ENCODE data around the gene UBE2F. TPM values are rescaled to one million over a fixed set of nuclear protein-coding genes. Genes with fewer than 3 reads are reported as not detected.
A peak's percentile ranks its signal among the peaks of the same experiment; 100 is the strongest.
"Not testable (repeated sequence)": the region's sequence is repeated elsewhere in the genome, so short reads cannot be mapped to it uniquely, and the experiment has no call there.

UBE2F gene
- total and polyA plus RNA-seq, 3 experiments from 2014 or later, result 65.8 to 70.7 (median 68.8) TPM

DNA sequence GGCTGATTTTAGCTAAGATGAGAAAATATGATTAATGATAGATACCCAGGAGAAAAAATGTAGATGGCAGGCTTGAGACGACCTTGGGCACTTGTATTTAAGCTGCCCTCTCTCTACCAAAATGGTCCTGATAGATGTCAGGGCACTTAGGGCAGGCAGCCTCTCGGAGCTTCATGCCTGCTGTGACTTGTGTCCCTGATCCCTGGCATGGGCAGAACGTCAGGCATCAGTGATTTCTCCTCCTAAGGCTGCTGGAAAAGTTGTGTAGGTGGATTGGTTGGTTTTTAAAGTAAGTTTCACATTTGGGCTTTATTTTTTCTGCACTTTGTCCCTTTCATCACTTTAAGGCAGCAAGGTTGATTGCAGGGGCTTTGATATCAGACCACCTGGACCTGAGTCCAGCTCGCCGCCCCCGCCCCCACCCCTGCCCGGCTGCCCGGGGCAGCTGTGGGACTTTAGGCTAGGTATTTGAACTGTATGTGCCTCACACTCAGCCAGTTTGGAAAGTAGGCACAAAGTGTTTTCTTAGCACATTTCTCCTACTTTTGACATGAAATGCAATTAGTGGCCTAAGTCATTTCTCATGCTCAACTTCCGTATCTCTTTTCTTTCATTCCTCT lies 59.0 kb downstream of the UBE2F start:
- H3K9me3 ChIP-seq (ENCODE audit: low read length), result no peaks in the 10 kb centered on the region
- peaks cover 0 to 6% (median 3%) of the 10 kb centered on the region in 3 donors for H3K4me1 Mint-ChIP-seq
- H3K27ac ChIP-seq (ENCODE audit: low read depth, low read length), result no peak overlapping the region
- H3K27me3 ChIP-seq (ENCODE audit: insufficient read depth, low read length, poor library complexity, severe bottlenecking), result no peaks in the 10 kb centered on the region
- H3K27ac Mint-ChIP-seq, result no peak overlapping the region
- H3K36me3 Mint-ChIP-seq, result peaks cover 0 to 64% (median 23%) of the 10 kb centered on the region in 3 donors
- no peak for DNase-seq
- no peak overlapping the region for H3K4me3 Mint-ChIP-seq
- no peaks in the 10 kb centered on the region for H3K9me3 Mint-ChIP-seq
- H3K4me3 ChIP-seq (ENCODE audit: low read length), result no peak overlapping the region
- peaks cover 22% of the 10 kb centered on the region for H3K36me3 ChIP-seq (ENCODE audit: insufficient read depth, low read length)
- H3K27me3 Mint-ChIP-seq, result no peaks in the 10 kb centered on the region
- CTCF ChIA-PET, result no interaction called here
- no peaks in the 10 kb centered on the region for H3K4me1 ChIP-seq (ENCODE audit: insufficient read depth, low read length)
- POLR2A ChIA-PET, result no interaction called here

DNA sequence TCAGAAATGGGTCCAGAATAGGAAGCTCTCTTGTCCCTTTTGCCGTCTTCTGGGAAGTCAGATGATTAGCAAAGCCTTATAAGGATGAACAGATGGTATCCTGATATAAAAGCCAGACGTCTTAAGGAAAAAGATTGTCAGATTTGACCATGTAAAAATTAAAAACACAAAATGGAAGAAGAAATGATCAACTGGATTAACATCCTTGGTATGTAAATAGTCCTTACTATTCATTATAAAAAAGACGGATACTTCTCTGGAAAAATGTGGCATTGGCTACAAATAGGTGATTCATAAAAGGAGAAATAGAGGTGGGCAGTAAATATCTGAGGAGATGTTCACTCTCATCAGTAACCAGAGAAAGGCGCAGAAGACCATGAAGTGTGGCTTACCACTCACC lies 60.2 kb downstream of the UBE2F start:
- Histone ChIP-seq H3K4me3 (ENCODE audit: low read length) (no peak overlapping the region), H3K27me3 (ENCODE audit: insufficient read depth, low read length, poor library complexity, severe bottlenecking) (no peaks in the 10 kb centered on the region), H3K27ac (ENCODE audit: low read depth, low read length) (no peak overlapping the region), H3K36me3 (ENCODE audit: insufficient read depth, low read length) (peaks cover 24% of the 10 kb centered on the region), H3K4me1 (ENCODE audit: insufficient read depth, low read length) (no peaks in the 10 kb centered on the region), H3K9me3 (ENCODE audit: low read length) (no peaks in the 10 kb centered on the region)
- no peak overlapping the region for H3K4me3 Mint-ChIP-seq
- ChIA-PET POLR2A (no interaction called here), CTCF (no interaction called here)
- H3K36me3 Mint-ChIP-seq, result peaks cover 0 to 66% (median 25%) of the 10 kb centered on the region in 3 donors
- peaks cover 0 to 6% (median 3%) of the 10 kb centered on the region in 3 donors for H3K4me1 Mint-ChIP-seq
- no peak for DNase-seq
- no peaks in the 10 kb centered on the region for H3K27me3 Mint-ChIP-seq
- H3K27ac Mint-ChIP-seq, result no peak overlapping the region
- no peaks in the 10 kb centered on the region for H3K9me3 Mint-ChIP-seq

DNA sequence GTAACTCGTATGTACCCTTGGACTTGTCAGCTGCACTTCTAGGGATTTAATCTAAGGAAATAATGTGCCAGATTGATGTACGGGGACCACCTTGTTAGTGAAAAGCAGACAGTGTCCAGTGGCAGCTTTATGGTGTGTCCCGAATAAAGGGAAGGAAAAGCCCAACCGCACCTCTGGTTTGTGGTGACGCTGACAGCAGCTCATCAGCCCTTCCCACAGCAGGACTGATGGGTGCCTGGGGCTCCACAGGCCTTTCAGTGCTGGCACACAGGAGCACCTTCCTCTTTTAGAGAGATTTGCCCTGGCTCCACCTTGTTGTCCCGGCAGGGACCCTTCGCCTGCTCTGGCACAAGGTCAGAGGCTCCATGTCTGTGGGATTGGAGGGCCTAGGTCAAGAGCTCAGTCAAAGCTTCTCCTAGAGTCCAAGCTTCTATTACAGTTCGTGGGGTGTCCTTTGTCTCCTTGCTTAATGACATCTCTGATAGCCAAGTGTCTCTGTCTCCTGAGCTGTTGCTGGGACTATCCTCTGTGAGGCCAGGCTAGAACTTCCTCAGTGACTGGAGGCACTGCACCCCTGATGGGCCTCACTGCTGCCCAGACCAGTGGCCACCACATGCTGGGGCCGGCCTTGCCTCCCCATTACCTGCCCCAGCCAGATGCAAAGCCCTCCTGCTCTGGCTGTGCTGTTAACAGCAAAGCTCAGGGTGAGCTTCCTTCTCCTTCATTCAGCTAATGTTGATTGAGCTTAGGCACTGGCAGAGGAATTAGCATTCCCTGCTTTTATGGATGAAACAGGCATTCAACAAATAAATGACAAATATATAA lies 61.0 kb downstream of the UBE2F start:
- Histone ChIP-seq H3K36me3 (ENCODE audit: insufficient read depth, low read length) (peaks cover 24% of the 10 kb centered on the region), H3K9me3 (ENCODE audit: low read length) (no peaks in the 10 kb centered on the region), H3K4me3 (ENCODE audit: low read length) (no peak overlapping the region), H3K4me1 (ENCODE audit: insufficient read depth, low read length) (no peaks in the 10 kb centered on the region), H3K27ac (ENCODE audit: low read depth, low read length) (no peak overlapping the region), H3K27me3 (ENCODE audit: insufficient read depth, low read length, poor library complexity, severe bottlenecking) (no peaks in the 10 kb centered on the region)
- Mint-ChIP-seq H3K36me3 (peaks cover 0 to 66% (median 22%) of the 10 kb centered on the region in 3 donors), H3K4me3 (no peak overlapping the region), H3K27ac (peak overlapping the region in 1 of 8 donors; percentile 33), H3K9me3 (no peaks in the 10 kb centered on the region), H3K27me3 (no peaks in the 10 kb centered on the region), H3K4me1 (peaks cover 0 to 6% (median 3%) of the 10 kb centered on the region in 3 donors)
- ChIA-PET CTCF (no interaction called here), POLR2A (no interaction called here)
- DNase-seq, result no peak

DNA sequence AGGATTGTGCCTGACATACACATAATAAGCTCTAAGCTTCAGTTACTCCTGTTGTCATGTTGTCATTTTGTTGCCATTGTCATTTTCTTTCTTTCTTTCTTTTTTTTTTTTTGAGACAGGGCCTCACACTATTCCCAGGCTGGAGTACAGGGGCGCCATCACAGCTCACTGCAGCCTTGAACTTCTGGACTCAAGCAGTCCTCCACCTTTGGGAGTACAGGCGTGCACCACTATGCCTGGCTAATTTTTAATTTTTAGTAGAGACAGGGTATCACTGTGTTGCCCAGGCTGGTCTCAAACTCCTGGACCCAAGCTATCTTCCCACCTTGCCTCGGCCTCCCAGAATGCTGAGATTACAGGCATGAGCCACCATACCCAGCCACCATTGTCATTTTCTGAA lies 63.0 kb downstream of the UBE2F start:
- DNase-seq, result no peak
- no peak overlapping the region for H3K27ac ChIP-seq (ENCODE audit: low read depth, low read length)
- Mint-ChIP-seq H3K9me3 (no peaks in the 10 kb centered on the region), H3K4me1 (peaks cover 0 to 3% (median 2%) of the 10 kb centered on the region in 3 donors), H3K27me3 (no peaks in the 10 kb centered on the region), H3K36me3 (peaks cover 4 to 75% (median 22%) of the 10 kb centered on the region in 3 donors), H3K27ac (no peak overlapping the region), H3K4me3 (no peak overlapping the region)
- H3K36me3 ChIP-seq (ENCODE audit: insufficient read depth, low read length), result peaks cover 24% of the 10 kb centered on the region
- H3K4me3 ChIP-seq (ENCODE audit: low read length), result no peak overlapping the region
- ChIA-PET CTCF (interaction anchor here (1.6 kb wide), 1 partner anchor 11 kb away, joined by 6 read pairs; no protein-coding TSS in a partner anchor), POLR2A (no interaction called here)
- H3K9me3 ChIP-seq (ENCODE audit: low read length), result no peaks in the 10 kb centered on the region
- no peaks in the 10 kb centered on the region for H3K4me1 ChIP-seq (ENCODE audit: insufficient read depth, low read length)
- no peaks in the 10 kb centered on the region for H3K27me3 ChIP-seq (ENCODE audit: insufficient read depth, low read length, poor library complexity, severe bottlenecking)

DNA sequence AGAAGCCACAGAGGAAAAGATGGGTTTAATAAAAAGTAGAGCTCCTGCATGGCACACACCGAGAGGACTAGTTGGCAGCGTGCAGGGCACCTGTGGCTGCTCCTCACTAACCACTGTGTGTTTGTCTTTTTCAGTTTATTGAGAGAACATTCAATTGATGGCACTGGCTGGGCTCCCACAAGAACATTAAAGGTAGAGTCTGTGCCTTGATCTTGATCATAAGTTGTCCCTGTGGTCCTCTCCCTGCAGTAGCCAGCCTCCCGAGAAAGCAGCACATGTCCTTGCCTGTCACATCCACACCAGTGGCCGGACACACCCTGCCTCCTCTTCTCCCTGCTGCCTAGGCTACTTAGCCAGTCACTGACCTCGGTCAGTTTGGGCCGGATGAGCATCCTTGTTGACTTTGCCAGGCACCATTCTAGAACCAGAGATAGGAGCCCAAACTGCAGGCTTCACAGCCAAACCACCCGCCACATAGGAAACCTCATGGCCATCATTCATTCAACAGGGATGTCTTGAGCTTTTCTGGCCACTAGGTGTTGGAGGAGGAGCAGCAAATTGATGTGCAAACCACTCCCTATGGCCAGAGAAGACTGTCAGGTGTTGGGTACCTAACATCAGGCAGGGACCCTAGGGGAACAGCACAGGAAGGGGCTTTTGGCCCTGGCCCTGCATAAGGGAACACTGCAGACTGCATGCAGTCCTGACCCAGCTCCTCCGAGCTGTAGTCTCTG lies 63.8 kb downstream of the UBE2F start:
- no peaks in the 10 kb centered on the region for H3K9me3 Mint-ChIP-seq
- ChIA-PET CTCF (no interaction called here), POLR2A (interaction anchor here (0.6 kb wide), 1 partner anchor 1615 kb away, joined by 3 read pairs; no protein-coding TSS in a partner anchor)
- Histone ChIP-seq H3K4me1 (ENCODE audit: insufficient read depth, low read length) (no peaks in the 10 kb centered on the region), H3K9me3 (ENCODE audit: low read length) (no peaks in the 10 kb centered on the region), H3K36me3 (ENCODE audit: insufficient read depth, low read length) (peaks cover 24% of the 10 kb centered on the region), H3K27ac (ENCODE audit: low read depth, low read length) (no peak overlapping the region), H3K4me3 (ENCODE audit: low read length) (no peak overlapping the region), H3K27me3 (ENCODE audit: insufficient read depth, low read length, poor library complexity, severe bottlenecking) (no peaks in the 10 kb centered on the region)
- H3K4me1 Mint-ChIP-seq, result no peaks in the 10 kb centered on the region
- H3K4me3 Mint-ChIP-seq, result no peak overlapping the region
- H3K27ac Mint-ChIP-seq, result peak overlapping the region in 3 of 8 donors; percentile 13 to 52 (median 43)
- peaks cover 4 to 75% (median 27%) of the 10 kb centered on the region in 3 donors for H3K36me3 Mint-ChIP-seq
- no peak for DNase-seq
- no peaks in the 10 kb centered on the region for H3K27me3 Mint-ChIP-seq

DNA sequence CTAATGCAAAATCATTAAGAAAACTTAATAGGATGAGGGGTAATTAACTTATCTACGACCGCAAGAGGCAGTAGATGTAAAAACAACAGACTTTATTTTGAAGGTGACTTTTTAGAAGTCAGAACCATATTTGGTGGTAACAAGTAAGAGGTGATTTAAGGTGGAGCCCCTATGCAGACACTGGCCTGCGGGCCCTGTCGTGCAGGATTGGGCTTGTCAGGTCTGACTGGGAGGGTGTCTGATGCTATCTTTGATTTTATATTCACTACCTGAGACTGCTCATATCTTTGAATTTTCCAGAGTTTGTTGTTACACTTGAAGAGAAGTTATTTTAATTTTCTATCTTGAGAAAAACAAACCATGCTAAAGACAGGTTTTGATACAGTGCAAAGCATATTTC lies 64.9 kb downstream of the UBE2F start:
- no peaks in the 10 kb centered on the region for H3K4me1 ChIP-seq (ENCODE audit: insufficient read depth, low read length)
- H3K9me3 Mint-ChIP-seq, result no peaks in the 10 kb centered on the region
- H3K4me3 Mint-ChIP-seq, result no peak overlapping the region
- peaks cover 4 to 73% (median 29%) of the 10 kb centered on the region in 3 donors for H3K36me3 Mint-ChIP-seq
- ChIA-PET CTCF (no interaction called here), POLR2A (no interaction called here)
- H3K27ac Mint-ChIP-seq, result no peak overlapping the region
- H3K4me1 Mint-ChIP-seq, result no peaks in the 10 kb centered on the region
- no peaks in the 10 kb centered on the region for H3K27me3 ChIP-seq (ENCODE audit: insufficient read depth, low read length, poor library complexity, severe bottlenecking)
- no peak overlapping the region for H3K4me3 ChIP-seq (ENCODE audit: low read length)
- H3K36me3 ChIP-seq (ENCODE audit: insufficient read depth, low read length), result peaks cover 27% of the 10 kb centered on the region
- H3K27me3 Mint-ChIP-seq, result no peaks in the 10 kb centered on the region
- no peak for DNase-seq
- H3K9me3 ChIP-seq (ENCODE audit: low read length), result no peaks in the 10 kb centered on the region
- H3K27ac ChIP-seq (ENCODE audit: low read depth, low read length), result no peak overlapping the region

DNA sequence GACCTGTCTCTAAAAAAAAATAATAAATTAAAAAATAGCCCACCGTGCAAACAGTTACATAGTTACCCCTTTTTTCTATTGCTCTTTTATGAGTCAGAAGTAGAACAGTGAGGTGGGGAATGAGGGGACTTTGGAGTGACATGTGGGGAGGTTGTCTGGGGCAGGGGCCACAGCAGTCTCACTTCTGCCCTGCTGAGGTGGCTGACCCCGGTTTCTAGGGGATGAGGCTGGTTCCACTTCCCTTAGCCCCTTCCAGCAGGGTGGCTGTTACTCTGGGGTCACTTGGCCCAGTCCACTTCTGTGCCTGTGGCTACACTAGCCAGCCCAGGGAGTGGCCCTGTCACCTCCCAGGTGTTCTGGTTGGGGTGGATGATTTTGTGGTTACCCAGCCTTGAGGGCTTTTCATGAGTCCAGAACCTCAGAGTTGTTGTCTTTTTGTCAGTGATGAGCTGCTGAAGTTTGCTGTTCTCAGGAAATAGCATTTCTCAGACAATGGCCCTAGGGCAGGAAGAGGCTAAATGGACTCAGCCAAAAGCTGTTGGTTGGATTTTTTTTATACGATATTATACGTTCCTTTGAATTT lies 66.0 kb downstream of the UBE2F start:
- Mint-ChIP-seq H3K4me3 (no peak overlapping the region), H3K4me1 (no peaks in the 10 kb centered on the region), H3K9me3 (no peaks in the 10 kb centered on the region), H3K27ac (no peak overlapping the region), H3K27me3 (no peaks in the 10 kb centered on the region), H3K36me3 (peaks cover 4 to 75% (median 25%) of the 10 kb centered on the region in 3 donors)
- no peaks in the 10 kb centered on the region for H3K9me3 ChIP-seq (ENCODE audit: low read length)
- ChIA-PET POLR2A (no interaction called here), CTCF (no interaction called here)
- H3K27ac ChIP-seq (ENCODE audit: low read depth, low read length), result no peak overlapping the region
- DNase-seq, result no peak
- no peak overlapping the region for H3K4me3 ChIP-seq (ENCODE audit: low read length)
- no peaks in the 10 kb centered on the region for H3K4me1 ChIP-seq (ENCODE audit: insufficient read depth, low read length)
- peaks cover 27% of the 10 kb centered on the region for H3K36me3 ChIP-seq (ENCODE audit: insufficient read depth, low read length)
- no peaks in the 10 kb centered on the region for H3K27me3 ChIP-seq (ENCODE audit: insufficient read depth, low read length, poor library complexity, severe bottlenecking)

DNA sequence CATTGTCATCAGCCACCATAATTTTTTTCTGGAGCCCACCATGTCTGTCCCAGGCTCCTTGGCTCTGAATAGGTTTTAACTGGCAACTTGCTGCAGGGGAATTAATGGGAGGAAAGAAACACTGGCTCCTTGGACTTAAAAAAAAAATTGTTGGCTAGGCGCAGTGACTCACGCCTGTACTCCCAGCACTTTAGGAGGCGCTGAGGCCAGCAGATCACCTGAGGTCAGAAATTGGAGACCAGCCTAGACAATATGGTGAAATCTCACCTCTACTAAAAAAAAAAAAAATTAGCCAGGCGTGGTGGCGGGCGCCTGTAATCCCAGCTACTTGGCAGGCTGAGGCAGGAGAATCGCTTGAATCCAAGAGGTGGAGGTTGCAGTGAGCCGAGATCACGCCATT lies 67.2 kb downstream of the UBE2F start:
- H3K27ac ChIP-seq (ENCODE audit: low read depth, low read length); H3K4me3 Mint-ChIP-seq; POLR2A ChIA-PET; DNase-seq; H3K27me3 Mint-ChIP-seq; H3K27me3 ChIP-seq (ENCODE audit: insufficient read depth, low read length, poor library complexity, severe bottlenecking); H3K9me3 ChIP-seq (ENCODE audit: low read length); H3K4me3 ChIP-seq (ENCODE audit: low read length); H3K4me1 ChIP-seq (ENCODE audit: insufficient read depth, low read length); CTCF ChIA-PET; H3K9me3 Mint-ChIP-seq; H3K4me1 Mint-ChIP-seq; H3K27ac Mint-ChIP-seq: not testable (repeated sequence)
- H3K36me3 ChIP-seq (ENCODE audit: insufficient read depth, low read length), result peaks cover 27% of the 10 kb centered on the region
- peaks cover 4 to 79% (median 29%) of the 10 kb centered on the region in 3 donors for H3K36me3 Mint-ChIP-seq
